GM12878 (cell line): ENCODE measurements around the gene ARHGAP44. TPM values are rescaled to one million over a fixed set of nuclear protein-coding genes. Genes with fewer than 3 reads are reported as not detected.

Source experiments
- ATAC-seq: fragments of 200-7000 bp; cut with Tn5 transposase; 3 replicates; pipeline ENCODE4 v1.9.1; 2020; ENCODE audit warnings: mild to moderate bottlenecking, moderate library complexity
- BruUV-seq: library from RNA; stranded (reverse); fragments of 400-500 nt; replicated peaks from 2 replicates; lab custom pipeline; 2021; lab: Mats Ljungman, UMichigan
- CTCF ChIA-PET: fragments of 300-600 bp; sonication (Branson Sonifier 250); formaldehyde crosslinking; extraction: SDS; loops from one replicate; lab custom pipeline; 2021; ENCODE audit warnings: inconsistent platforms; lab: Yijun Ruan, JAX
- POLR2A ChIA-PET: fragments of 350-600 bp; formaldehyde crosslinking; extraction: SDS; loops from one replicate; lab custom pipeline; 2021; ENCODE audit warnings: inconsistent platforms; lab: Charles Lee
- RAD21 ChIA-PET: fragments of 300-600 bp; sonication (Branson Sonifier 250); formaldehyde crosslinking; loops from one replicate; lab custom pipeline; 2023; ENCODE audit warnings: antibody characterized with exemption; ENCODE audit not compliant: unreplicated experiment; lab: Charles Lee
- SMC1A ChIA-PET: fragments of 300-600 bp; sonication (Branson Sonifier 250); formaldehyde crosslinking; loops from one replicate; lab custom pipeline; 2023; ENCODE audit not compliant: unreplicated experiment, uncharacterized antibody; lab: Charles Lee
- DNase-seq: peaks from one replicate; pipeline ENCODE4 v3.0.0-alpha.2; 2011; ENCODE audit warnings: low read depth, low spot score
- FAIRE-seq: peaks from 3 replicates; lab custom pipeline; 2011; peaks lifted over from hg19 to GRCh38; lab: Jason Lieb, UNC
- H2AFZ ChIP-seq: 2 replicates; pipeline ENCODE4 v1.6.0; 2011; ENCODE audit warnings: low read depth, low read length, control low read depth; ENCODE audit not compliant: control insufficient read depth
- H3K27ac ChIP-seq: 2 replicates; pipeline ENCODE4 v1.5.1; 2011; ENCODE audit warnings: control low read depth; ENCODE audit not compliant: control insufficient read depth, insufficient read depth
- H3K27me3 ChIP-seq, 2 experiments: replicated peaks in 1 of 2; 2 replicates each; pipeline versions ENCODE4 v1.6.0 to v1.6.1; 2011; ENCODE audit warnings: low read length in 1 of 2; ENCODE audit not compliant: control insufficient read depth in 2 of 2, insufficient read depth in 2 of 2
- H3K36me3 ChIP-seq, 2 experiments: 2 replicates each; pipeline ENCODE4 v1.5.1; 2011; ENCODE audit warnings: low read length in 1 of 2; ENCODE audit not compliant: control insufficient read depth in 2 of 2, insufficient read depth in 2 of 2
- H3K4me1 ChIP-seq: 2 replicates; pipeline ENCODE4 v1.6.1; 2011; ENCODE audit warnings: mild to moderate bottlenecking, low read length, moderate library complexity, mixed read lengths; ENCODE audit not compliant: control insufficient read depth, insufficient read depth
- H3K4me2 ChIP-seq: 2 replicates; pipeline ENCODE4 v1.6.0; 2011; ENCODE audit warnings: control low read depth; ENCODE audit not compliant: control insufficient read depth, insufficient read depth
- H3K4me3 ChIP-seq: fragments of 200-600 bp; sonication (generic); 2 replicates; pipeline ENCODE4 v1.5.1; 2016
- H3K79me2 ChIP-seq: 2 replicates; pipeline ENCODE4 v1.6.0; 2011; ENCODE audit warnings: low read length; ENCODE audit not compliant: control insufficient read depth, insufficient read depth
- H3K9ac ChIP-seq: 2 replicates; pipeline ENCODE4 v1.8.0; 2011; ENCODE audit warnings: low read length, control low read depth, mixed read lengths; ENCODE audit not compliant: control insufficient read depth, insufficient read depth
- H3K9me3 ChIP-seq: replicated peaks from 3 replicates; pipeline ENCODE4 v1.5.1; 2011; ENCODE audit warnings: mild to moderate bottlenecking, low read length; ENCODE audit not compliant: control insufficient read depth, insufficient read depth
- H4K20me1 ChIP-seq: 2 replicates; pipeline ENCODE4 v1.6.0; 2011; ENCODE audit not compliant: control insufficient read depth, insufficient read depth
- CUX1 ChIP-seq: IDR thresholded peaks from 2 replicates; pipeline ENCODE4 v1.6.1; 2012; ENCODE audit warnings: improper control_type of control experiment, low read depth, low read length; ENCODE audit not compliant: insufficient replicate concordance
- E2F4 ChIP-seq: IDR thresholded peaks from 2 replicates; pipeline ENCODE4 v1.6.1; 2012; ENCODE audit warnings: low read depth, low read length, improper control_type of control experiment
- MYC ChIP-seq: IDR thresholded peaks from 2 replicates; pipeline ENCODE4 v1.6.1; 2011; ENCODE audit warnings: mild to moderate bottlenecking, low read length, moderate library complexity, inconsistent platforms; ENCODE audit not compliant: insufficient read depth, insufficient replicate concordance, insufficient read length, severe bottlenecking
- SMC3 ChIP-seq: IDR thresholded peaks from 2 replicates; pipeline ENCODE4 v1.6.1; 2011; ENCODE audit warnings: low read length, improper control_type of control experiment, borderline replicate concordance
- WRNIP1 ChIP-seq: IDR thresholded peaks from 2 replicates; pipeline ENCODE4 v1.6.1; 2011; ENCODE audit warnings: low read depth, low read length, improper control_type of control experiment, borderline replicate concordance
- WGBS: methylation state at CpG from one replicate; pipeline ENCODE4 v1.1.6; 2016; ENCODE audit warnings: low lambda C conversion rate; ENCODE audit not compliant: insufficient replicate concordance, insufficient coverage; ENCODE audit errors: missing lambda C conversion rate; 5-methylcytosine and 5-hydroxymethylcytosine counted together
- in situ Hi-C: fragments of 300-500 bp; cut with MboI; formaldehyde crosslinking; loops from 9 replicates; pipeline ENCODE4 v1.14.3; 2018; ENCODE audit warnings: mixed read lengths
- intact Hi-C: fragments of 100-400 bp; cut with micrococcal nuclease; formaldehyde crosslinking; loops from one replicate; pipeline ENCODE4 v1.14.2; 2022; ENCODE audit not compliant: unreplicated experiment
- polyA plus RNA-seq, 11 experiments: library from polyadenylated mRNA; depleted of rRNA in 4 of 11; unstranded in 6 of 11; stranded (reverse) in 5 of 11; fragments of >200 nt; fragmentation: Nextera tagmentation in 4 of 11; fragmentation: Illumina TruSeq in 1 of 11; extraction: Ambion mirVana in 4 of 11; extraction: Trizol in 1 of 11; gene quantifications; 1 replicate in 1 of 11; 2 replicates in 10 of 11; pipeline versions ENCODE4 v1.2.1 to v1.2.3, GENCODE V29; 2011 to 2016; ENCODE audit warnings: inconsistent platforms in 2 of 11, missing spikeins in 2 of 11, low read depth in 1 of 11
- total RNA-seq, 4 experiments: library from RNA; depleted of rRNA in 3 of 4; stranded (reverse); fragments of >200 nt in 3 of 4; fragmentation: Illumina TruSeq in 1 of 4; extraction: Trizol in 1 of 4; gene quantifications; 2 replicates each; pipeline versions ENCODE4 v1.2.1 to v1.2.3, GENCODE V29; 2013 to 2021

ARHGAP44 gene
- total and polyA plus RNA-seq, 10 of the 15 experiments (the other 5 are each of a cell fraction or from before 2014, with no cell fraction given): 0.11 to 1.2 (median 0.48) TPM

- H3K27ac ChIP-seq: no peak overlapping the region
- no peak overlapping the region for H3K4me2 ChIP-seq
- intact Hi-C loops: no loop called here
- CTCF ChIA-PET: no interaction called here
- ATAC-seq: no peak
- H2AFZ ChIP-seq: no peak overlapping the region
- 36% methylated on average over 5 of the region's 5 CpGs for WGBS
- H3K79me2 ChIP-seq: no peaks in the 10 kb centered on the region
- no peaks in the 10 kb centered on the region for H3K9me3 ChIP-seq
- no peaks in the 10 kb centered on the region for H3K36me3 ChIP-seq
- TF ChIP-seq MYC (no peak), E2F4 (no peak), CUX1 (no peak), WRNIP1 (no peak), SMC3 (no peak)
- TF ChIP-seq, all 136 proteins: peak for 0
- BruUV-seq: no TSS peak
- POLR2A ChIA-PET: no interaction called here
- in situ Hi-C loops: no loop called here
- H3K4me3 ChIP-seq: no peak overlapping the region
- RAD21 ChIA-PET: no interaction called here
- FAIRE-seq (no peak), DNase-seq (no peak)
- H3K9ac ChIP-seq: no peak overlapping the region
- H4K20me1 ChIP-seq: no peaks in the 10 kb centered on the region
- no peaks in the 10 kb centered on the region for H3K27me3 ChIP-seq
- H3K4me1 ChIP-seq: no peaks in the 10 kb centered on the region
- SMC1A ChIA-PET: no interaction called here
Measured at GRCh38 chr17:12966413-12966812, 177.1 kb downstream of the ARHGAP44 start.
